ENCODE results near the gene SYMPK.

- TF ChIP-seq, protein P1, sequence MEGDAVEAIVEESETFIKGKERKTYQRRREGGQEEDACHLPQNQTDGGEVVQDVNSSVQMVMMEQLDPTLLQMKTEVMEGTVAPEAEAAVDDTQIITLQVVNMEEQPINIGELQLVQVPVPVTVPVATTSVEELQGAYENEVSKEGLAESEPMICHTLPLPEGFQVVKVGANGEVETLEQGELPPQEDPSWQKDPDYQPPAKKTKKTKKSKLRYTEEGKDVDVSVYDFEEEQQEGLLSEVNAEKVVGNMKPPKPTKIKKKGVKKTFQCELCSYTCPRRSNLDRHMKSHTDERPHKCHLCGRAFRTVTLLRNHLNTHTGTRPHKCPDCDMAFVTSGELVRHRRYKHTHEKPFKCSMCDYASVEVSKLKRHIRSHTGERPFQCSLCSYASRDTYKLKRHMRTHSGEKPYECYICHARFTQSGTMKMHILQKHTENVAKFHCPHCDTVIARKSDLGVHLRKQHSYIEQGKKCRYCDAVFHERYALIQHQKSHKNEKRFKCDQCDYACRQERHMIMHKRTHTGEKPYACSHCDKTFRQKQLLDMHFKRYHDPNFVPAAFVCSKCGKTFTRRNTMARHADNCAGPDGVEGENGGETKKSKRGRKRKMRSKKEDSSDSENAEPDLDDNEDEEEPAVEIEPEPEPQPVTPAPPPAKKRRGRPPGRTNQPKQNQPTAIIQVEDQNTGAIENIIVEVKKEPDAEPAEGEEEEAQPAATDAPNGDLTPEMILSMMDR (IDR thresholded peaks at IDR 0.05), result no peak
- no peak for TF ChIP-seq POLR2A (IDR thresholded peaks at IDR 0.05)
Measured at GRCh38 chr19:45827459-45828093, 35.4 kb downstream of the SYMPK start.

Data from Peyer's patch (tissue), 4 donors.